Activated CD8-positive, alpha-beta memory T cell treated with anti-CD3 and anti-CD28 coated beads for 36 hours (primary cell): ENCODE measurements around the gene SEL1L. TPM values are rescaled to one million over a fixed set of nuclear protein-coding genes. Genes with fewer than 3 reads are reported as not detected.
"Not testable (repeated sequence)": the region's sequence is repeated elsewhere in the genome, so short reads cannot be mapped to it uniquely, and the experiment has no call there.

Source experiments
- CTCF ChIA-PET: fragments of 350-600 bp; sonication (Branson Sonifier 250); formaldehyde crosslinking; loops from one replicate; lab custom pipeline; 2021; ENCODE audit warnings: antibody characterized with exemption; lab: Charles Lee
- POLR2A ChIA-PET: fragments of 350-600 bp; sonication (Branson Sonifier 250); formaldehyde crosslinking; loops from one replicate; lab custom pipeline; 2021; ENCODE audit warnings: antibody characterized with exemption; lab: Charles Lee
- total RNA-seq, 2 experiments: library from RNA; stranded (reverse); gene quantifications; one replicate each; pipeline ENCODE4 v1.2.3, GENCODE V29; 2021

The SEL1L gene
- total RNA-seq, result 10 to 100 TPM; 52.1 to 53.6 TPM

GRCh38 chr14:81533536-81534343, at the start of gene SEL1L:
Gene SEL1L (minus strand): TSS chr14:81533853. CDS start chr14:81533744, 109 bp downstream.
- ChIA-PET POLR2A (no interaction called here), CTCF (no interaction called here)

- ChIA-PET POLR2A (no interaction called here), CTCF (no interaction called here)
Measured at GRCh38 chr14:81582420-81582819, 48.8 kb upstream of the SEL1L start.

- ChIA-PET POLR2A (no interaction called here), CTCF (no interaction called here)
Measured at GRCh38 chr14:81579115-81579514, 45.5 kb upstream of the SEL1L start.

GRCh38 chr14:81571437-81571836, 37.8 kb upstream of the SEL1L start:
- POLR2A ChIA-PET, result no interaction called here
- CTCF ChIA-PET, result no interaction called here

- POLR2A ChIA-PET, result no interaction called here
- CTCF ChIA-PET, result no interaction called here
Measured at GRCh38 chr14:81567302-81567701, 33.6 kb upstream of the SEL1L start.

GRCh38 chr14:81565441-81566290, 32.0 kb upstream of the SEL1L start:
- POLR2A ChIA-PET, result no interaction called here
- CTCF ChIA-PET, result no interaction called here

DNA sequence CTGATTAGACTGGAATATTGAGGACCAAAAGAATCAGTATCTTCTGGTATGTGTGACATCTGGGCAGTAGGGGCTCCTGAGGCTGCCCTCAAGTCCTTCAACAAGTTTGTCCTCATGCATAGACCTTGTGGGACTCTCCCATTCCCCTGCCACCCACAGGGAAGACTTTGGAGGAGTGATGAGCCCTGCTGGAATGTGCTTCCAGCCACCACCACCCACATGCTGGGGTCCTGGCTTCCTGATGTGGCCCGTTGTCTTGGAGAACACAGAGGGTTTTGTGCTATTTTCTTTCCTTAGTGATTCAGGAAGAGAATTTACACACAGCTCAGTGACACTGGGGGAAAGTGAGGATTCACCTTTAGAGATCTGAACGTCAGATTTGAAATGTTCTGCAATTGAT, 29.2 kb upstream of the SEL1L start:
- ChIA-PET POLR2A (no interaction called here), CTCF (no interaction called here)

- ChIA-PET CTCF (no interaction called here), POLR2A (no interaction called here)
Measured at GRCh38 chr14:81561084-81561775, 27.6 kb upstream of the SEL1L start.

DNA sequence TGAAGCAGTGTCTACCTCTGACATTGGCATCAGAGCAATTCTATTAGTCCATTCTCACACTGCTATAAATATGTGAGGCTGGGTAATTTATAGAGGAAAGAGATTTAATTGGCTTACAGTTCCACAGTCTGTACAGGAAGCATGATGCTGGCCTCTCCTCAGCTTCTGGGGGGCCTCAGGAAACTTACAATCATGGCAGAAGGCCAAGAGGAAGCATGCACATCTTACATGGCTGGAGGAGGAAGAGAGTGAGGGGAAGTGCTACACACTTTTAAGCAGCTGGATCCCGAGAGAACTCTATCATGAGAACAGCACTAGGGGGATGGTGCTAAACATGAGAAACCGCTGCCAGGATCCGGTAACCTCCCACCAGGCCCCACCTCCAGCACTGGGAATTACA, 25.7 kb upstream of the SEL1L start:
- ChIA-PET POLR2A (no interaction called here), CTCF (no interaction called here)

GRCh38 chr14:81557146-81557545, 23.5 kb upstream of the SEL1L start:
- ChIA-PET POLR2A (no interaction called here), CTCF (no interaction called here)

DNA sequence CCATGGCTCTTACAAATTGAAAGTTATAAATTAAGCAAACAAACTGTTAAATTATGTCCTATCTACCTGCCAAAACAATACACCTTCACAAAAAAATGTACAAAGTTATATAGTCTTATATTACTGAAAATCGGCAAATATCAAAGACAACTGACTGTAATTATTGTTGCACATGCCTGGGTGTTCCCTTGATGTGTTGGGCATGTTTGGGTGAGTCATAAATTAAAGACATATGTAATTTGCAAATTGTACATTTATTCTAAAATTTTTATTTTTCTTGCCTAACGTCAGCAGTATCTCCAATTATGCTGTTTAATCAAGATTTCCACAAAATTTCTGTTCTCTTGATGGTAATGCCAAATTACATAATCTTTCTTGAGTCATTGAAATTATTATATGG, 22.0 kb upstream of the SEL1L start:
- CTCF ChIA-PET, result no interaction called here
- POLR2A ChIA-PET, result no interaction called here

DNA sequence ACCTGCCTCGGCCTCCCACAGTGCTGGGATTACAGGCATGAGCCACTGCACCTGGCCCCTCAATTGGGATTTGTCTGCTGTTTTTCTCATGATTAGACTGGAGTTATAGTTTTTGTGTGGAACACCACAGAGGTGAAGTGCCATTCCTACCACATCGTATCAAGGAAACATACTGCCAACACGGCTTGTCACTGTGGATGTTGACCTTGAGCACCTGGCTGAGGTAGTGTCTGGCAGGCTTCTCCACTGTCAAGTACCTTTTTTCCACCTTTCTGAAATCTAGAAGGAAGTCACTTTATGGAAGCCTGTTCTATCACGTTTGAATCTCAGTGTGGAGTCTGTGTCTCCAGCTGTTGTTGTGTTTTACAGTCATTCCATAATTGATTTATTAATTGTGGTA, 21.4 kb upstream of the SEL1L start:
- ChIA-PET POLR2A (interaction anchor here (0.6 kb wide), 1 partner anchor 43 kb away, joined by 3 read pairs; no protein-coding TSS in a partner anchor), CTCF (no interaction called here)

- ChIA-PET POLR2A (no interaction called here), CTCF (interaction anchor here (0.6 kb wide), 1 partner anchor 732 kb away, joined by 3 read pairs; no protein-coding TSS in a partner anchor)
Measured at GRCh38 chr14:81551471-81551870, 17.8 kb upstream of the SEL1L start.

DNA sequence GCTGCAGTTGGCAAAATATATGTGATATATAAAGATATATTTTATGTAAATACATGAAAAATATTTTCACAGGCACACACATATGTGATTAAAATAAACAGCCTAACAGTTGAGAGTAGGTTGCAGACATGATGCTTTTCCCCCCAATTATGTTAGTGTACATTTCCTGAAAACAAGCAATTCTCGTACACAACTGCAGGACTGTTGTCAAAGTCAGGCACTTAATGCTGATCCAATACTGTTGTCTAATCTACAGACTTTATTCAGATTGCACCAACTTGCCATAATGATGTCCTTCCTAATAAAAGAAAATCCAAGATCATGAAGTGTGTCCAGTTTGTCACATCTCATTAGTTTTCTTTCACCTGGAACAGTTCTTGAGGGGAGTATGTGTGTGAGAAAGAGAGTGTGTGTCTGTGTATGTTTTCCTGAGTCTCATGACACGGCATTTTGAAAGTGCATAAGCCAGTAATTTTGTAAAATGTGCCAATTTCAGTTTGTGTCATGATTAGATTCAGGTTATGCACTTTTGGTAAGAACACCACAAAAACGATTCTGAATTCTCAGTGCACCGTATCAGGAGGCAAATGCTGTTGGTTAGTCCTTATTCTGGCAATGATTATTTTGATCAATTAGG, 16.5 kb upstream of the SEL1L start:
- ChIA-PET POLR2A (no interaction called here), CTCF (no interaction called here)

GRCh38 chr14:81541206-81541605, 7.6 kb upstream of the SEL1L start:
- POLR2A ChIA-PET, CTCF ChIA-PET: not testable (repeated sequence)

- CTCF ChIA-PET, result no interaction called here
Measured at GRCh38 chr14:81537193-81537592, 3.5 kb upstream of the SEL1L start.

GRCh38 chr14:81536241-81536771, 2.7 kb upstream of the SEL1L start:
- ChIA-PET POLR2A (no interaction called here), CTCF (no interaction called here)

More at GRCh38 chr14:81537193-81537592, 3.5 kb upstream of the SEL1L start:
- POLR2A ChIA-PET, result no interaction called here

DNA sequence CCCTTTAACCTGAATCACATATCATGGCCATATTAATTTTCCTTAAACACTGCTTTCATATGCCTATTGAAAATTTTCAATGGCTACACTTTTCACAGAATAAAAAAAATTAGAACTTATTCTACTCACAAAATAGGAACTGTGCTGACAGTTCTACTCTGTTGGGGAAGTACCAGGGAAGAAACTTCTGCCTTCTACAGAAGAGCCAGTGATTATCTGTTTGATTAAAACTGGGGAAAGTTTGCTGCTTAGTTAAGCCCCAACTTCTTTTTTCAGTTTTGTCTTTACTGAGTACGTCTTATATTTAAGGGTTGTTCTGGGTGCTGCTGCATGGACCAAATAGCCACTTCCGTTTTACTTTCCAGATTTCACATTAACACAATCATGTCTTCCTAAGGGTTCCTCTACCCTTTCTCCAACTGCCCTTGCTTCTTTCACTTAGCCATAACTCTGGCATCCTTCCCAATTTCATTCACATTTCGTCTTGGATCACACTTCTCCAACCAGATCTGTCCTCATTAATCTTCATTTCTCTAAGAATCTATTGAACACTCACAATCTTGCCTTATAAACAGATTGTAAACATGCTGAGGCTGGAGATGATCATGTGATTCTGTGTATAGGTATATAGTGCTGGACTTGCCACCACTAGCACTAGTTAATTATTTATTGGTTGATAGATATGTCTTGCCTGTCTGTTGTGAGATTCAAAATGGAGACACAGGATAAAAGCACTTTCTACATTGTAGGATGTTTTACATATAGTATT, 1.9 kb upstream of the SEL1L start:
- CTCF ChIA-PET, result no interaction called here
- POLR2A ChIA-PET, result no interaction called here
